K562 (cell line): ENCODE results near the gene ANO7. TPM values are rescaled to one million over a fixed set of nuclear protein-coding genes. Genes with fewer than 3 reads are reported as not detected.

Experiments
- ATAC-seq: fragments of 200-7000 bp; cut with Tn5 transposase; 3 replicates; pipeline ENCODE4 v1.9.1; 2020; ENCODE audit warnings: moderate library complexity
- Bru-seq: library from RNA; stranded (reverse); fragments of 400-500 nt; gene quantifications from one replicate; lab custom pipeline; 2021; lab: Mats Ljungman, UMichigan
- BruChase-seq, 2 experiments: library from RNA; stranded (reverse); fragments of 400-500 nt; gene quantifications; one replicate each; lab custom pipeline; 2021; lab: Mats Ljungman, UMichigan
- BruUV-seq: library from RNA; stranded (reverse); fragments of 400-500 nt; replicated peaks from 2 replicates; lab custom pipeline; 2021; lab: Mats Ljungman, UMichigan
- CTCF ChIA-PET: fragments of 300-600 bp; formaldehyde crosslinking; extraction: SDS; loops from one replicate; lab custom pipeline; 2021; ENCODE audit warnings: low intra/inter-chr PET ratio; lab: Yijun Ruan, JAX
- POLR2A ChIA-PET: fragments of 300-600, 350-650 bp; sonication (Branson Sonifier 250); formaldehyde crosslinking; extraction: SDS; loops from one replicate; lab custom pipeline; 2021; ENCODE audit warnings: antibody characterized with exemption, inconsistent platforms; lab: Yijun Ruan, JAX
- DNase-seq, 4 experiments: peaks; one replicate each; pipeline versions ENCODE4 v3.0.0 to v3.0.0-alpha.2; 2011 to 2018; ENCODE audit warnings: low spot score in 3 of 4, mixed read lengths in 3 of 4; ENCODE audit errors: extremely low read depth in 1 of 4
- FAIRE-seq: peaks from 2 replicates; lab custom pipeline; 2011; peaks lifted over from hg19 to GRCh38; lab: Jason Lieb, UNC
- H2AFZ ChIP-seq: 2 replicates; pipeline ENCODE4 v1.6.0; 2011; ENCODE audit warnings: low read depth, low read length, control low read depth, inconsistent platforms
- H3K27ac ChIP-seq: fragments of 200-600 bp; 3 replicates; pipeline ENCODE4 v1.8.0; 2011; ENCODE audit warnings: low read depth, mild to moderate bottlenecking, control low read depth, inconsistent platforms, low read length, moderate library complexity, mixed read lengths; ENCODE audit errors: extremely low read depth
- H3K27me3 ChIP-seq, 2 experiments: fragments of 300-600 bp in 1 of 2; 2 replicates in 1 of 2; 3 replicates in 1 of 2; pipeline versions ENCODE4 v1.6.0 to v1.8.0; 2011; ENCODE audit warnings: inconsistent platforms in 2 of 2, low read length in 2 of 2, mild to moderate bottlenecking in 1 of 2, mixed read lengths in 1 of 2, moderate library complexity in 1 of 2; ENCODE audit not compliant: control insufficient read depth in 2 of 2, insufficient read depth in 2 of 2
- H3K36me3 ChIP-seq: fragments of 300-600 bp; 3 replicates; pipeline ENCODE4 v1.8.0; 2011; ENCODE audit warnings: mild to moderate bottlenecking, low read length, inconsistent platforms; ENCODE audit not compliant: control insufficient read depth, insufficient read depth
- H3K4me1 ChIP-seq, 2 experiments: fragments of 200-600 bp in 1 of 2; replicated peaks in 1 of 2; 2 replicates in 1 of 2; 3 replicates in 1 of 2; pipeline versions ENCODE4 v1.5.1 to v1.8.0; 2011; ENCODE audit warnings: inconsistent platforms in 2 of 2, low read length in 2 of 2, mild to moderate bottlenecking in 1 of 2, mixed read lengths in 1 of 2, moderate library complexity in 1 of 2; ENCODE audit not compliant: control insufficient read depth in 2 of 2, insufficient read depth in 2 of 2
- H3K4me2 ChIP-seq: 2 replicates; pipeline ENCODE4 v1.6.1; 2011; ENCODE audit warnings: low read length, control low read depth, inconsistent platforms, mixed read lengths; ENCODE audit not compliant: insufficient read depth
- H3K4me3 ChIP-seq: fragments of 200-600 bp; sonication (generic), shearing (Covaris generic); 2 replicates; pipeline ENCODE4 v1.5.1; 2016; ENCODE audit warnings: control low read depth, inconsistent platforms
- H3K79me2 ChIP-seq: fragments of 200-600 bp; 3 replicates; pipeline ENCODE4 v1.8.0; 2011; ENCODE audit warnings: low read length, inconsistent platforms; ENCODE audit not compliant: control insufficient read depth, insufficient read depth
- H3K9ac ChIP-seq, 2 experiments: 2 replicates each; pipeline versions ENCODE4 v1.6.0 to v1.6.1; 2011; ENCODE audit warnings: low read depth in 2 of 2, low read length in 2 of 2, control low read depth in 1 of 2, inconsistent platforms in 1 of 2, mild to moderate bottlenecking in 1 of 2, mixed read lengths in 1 of 2; ENCODE audit not compliant: insufficient read depth in 1 of 2
- H3K9me1 ChIP-seq: one replicate; pipeline ENCODE4 v1.6.0; 2011; ENCODE audit warnings: inconsistent platforms, mild to moderate bottlenecking, low read length, moderate library complexity; ENCODE audit not compliant: control insufficient read depth, insufficient read depth
- H3K9me3 ChIP-seq: replicated peaks from 2 replicates; pipeline ENCODE4 v1.5.1; 2011; ENCODE audit warnings: low read depth, low read length, inconsistent platforms; ENCODE audit not compliant: control insufficient read depth, insufficient read depth
- H4K20me1 ChIP-seq: replicated peaks from 2 replicates; pipeline ENCODE4 v1.6.1; 2011; ENCODE audit warnings: low read length, inconsistent platforms, mixed read lengths; ENCODE audit not compliant: control insufficient read depth, insufficient read depth
- BMI1 ChIP-seq: fragments of 150-350 bp; IDR thresholded peaks from 2 replicates; pipeline ENCODE4 v1.6.1; 2014; ENCODE audit warnings: low read length
- ELF4 ChIP-seq: fragments of 450-650 bp; formaldehyde crosslinking; IDR thresholded peaks from 2 replicates; pipeline ENCODE4 v1.4.0; 2022; ENCODE audit warnings: missing genetic modification characterization
- U2AF1 ChIP-seq: fragments of 200-400 bp; formaldehyde crosslinking; optimal IDR thresholded peaks from 2 replicates; pipeline ENCODE3; 2017; ENCODE audit warnings: mild to moderate bottlenecking, low read depth, low read length, moderate library complexity
- WGBS: fragments of 100-300 bp; shearing (Covaris generic); methylation state at CpG from one replicate; pipeline ENCODE4 v1.1.6; 2016; ENCODE audit warnings: low coverage, mixed read lengths; ENCODE audit not compliant: insufficient coverage; ENCODE audit errors: missing lambda C conversion rate; 5-methylcytosine and 5-hydroxymethylcytosine counted together
- in situ Hi-C: fragments of 300-500 bp; cut with MboI; formaldehyde crosslinking; loops from 4 replicates; pipeline ENCODE4 v1.15.0; 2018; ENCODE audit warnings: inconsistent platforms, mixed read lengths
- intact Hi-C: fragments of 100-400 bp; cut with micrococcal nuclease; formaldehyde crosslinking; loops from 2 replicates; pipeline ENCODE4 v1.14.2; 2022
- long read RNA-seq, 3 experiments: library from polyadenylated mRNA in 2 of 3; library from RNA in 1 of 3; unstranded in 2 of 3; stranded (forward) in 1 of 3; transcript quantifications; one replicate each; pipeline ENCODE4 v2.0.0, GENCODE V29; 2019 to 2022
- polyA minus RNA-seq, 3 experiments: library from RNA; depleted of rRNA, polyadenylated mRNA; stranded (reverse); fragments of >200 nt; gene quantifications; 2 replicates each; pipeline ENCODE4 v1.2.3, GENCODE V29; 2011
- polyA plus RNA-seq, 8 experiments: library from polyadenylated mRNA; depleted of rRNA in 4 of 8; stranded (reverse) in 5 of 8; unstranded in 3 of 8; fragments of >200 nt; fragmentation: Nextera tagmentation in 2 of 8; fragmentation: Illumina TruSeq in 1 of 8; extraction: Ambion mirVana in 2 of 8; extraction: Trizol in 1 of 8; gene quantifications; 2 replicates each; pipeline versions ENCODE4 v1.2.1 to v1.2.3, GENCODE V29; 2011 to 2014; ENCODE audit warnings: inconsistent platforms in 1 of 8, missing spikeins in 1 of 8
- total RNA-seq, 7 experiments: library from RNA; depleted of rRNA in 6 of 7; stranded (reverse); fragments of >200 nt in 6 of 7; fragmentation: Illumina TruSeq in 2 of 7; extraction: Trizol in 2 of 7; gene quantifications; 2 replicates each; pipeline versions ENCODE4 v1.2.1 to v1.2.3, GENCODE V29; 2011 to 2021; ENCODE audit warnings: low replicate concordance in 1 of 7

ANO7 gene
- total RNA-seq (2011; cell fraction: chromatin; rRNA removed; ENCODE audit: low replicate concordance): 12.7 and 25.7 TPM in 2 replicates
- total RNA-seq (2011; cell fraction: nucleolus; rRNA removed): 12.8 and 13.2 TPM in 2 replicates
- total RNA-seq (2011; cell fraction: nucleoplasm; rRNA removed): 13.3 and 13.8 TPM in 2 replicates
- total RNA-seq (2014; rRNA removed): 1.3 and 1.7 TPM in 2 replicates
- 0.67 and 0.91 TPM in 2 replicates for total RNA-seq (2014; rRNA removed; fragmentation: Illumina TruSeq; extraction: Trizol)
- 1.1 TPM in 2 replicates for total RNA-seq (2015; rRNA removed; fragmentation: Illumina TruSeq; extraction: Trizol)
- total RNA-seq (2021): 4.1 and 5.1 TPM in 2 replicates
- polyA plus RNA-seq (2011; rRNA removed): 0.59 and 0.81 TPM in 2 replicates
- 1.0 and 2.4 TPM in 2 replicates for polyA plus RNA-seq (2011; cell fraction: cytosol; rRNA removed)
- 2.5 and 4.8 TPM in 2 replicates for polyA plus RNA-seq (2011; cell fraction: nucleus; rRNA removed)
- polyA plus RNA-seq (2012): 1.6 and 2.3 TPM in 2 replicates
- polyA plus RNA-seq (2014; fragmentation: Illumina TruSeq; extraction: Trizol): 1.9 and 3.2 TPM in 2 replicates
- polyA plus RNA-seq (2014; fragmentation: Nextera tagmentation; extraction: Ambion mirVana): under 1 TPM; 0.28 to 0.46 TPM
- 1.9 and 2.9 TPM in 2 replicates for polyA plus RNA-seq (2014; rRNA removed)
- 0.75 and 1.7 TPM in 2 replicates for polyA minus RNA-seq (2011; rRNA and poly(A)+ RNA removed)
- polyA minus RNA-seq (2011; cell fraction: cytosol; rRNA and poly(A)+ RNA removed): 3.9 and 4.2 TPM in 2 replicates
- polyA minus RNA-seq (2011; cell fraction: nucleus; rRNA and poly(A)+ RNA removed): 2.3 and 3.2 TPM in 2 replicates
- percentile 44 among the genes with signal in this experiment for Bru-seq, nascent RNA
- BruChase-seq, experiment 1, labeled RNA remaining after a 2-hour chase: percentile 41 among the genes with signal in this experiment
- percentile 41 among the genes with signal in this experiment for BruChase-seq, experiment 2, labeled RNA remaining after a 6-hour chase
- long read RNA-seq, experiment 1, partial matches to known transcripts: 2 of 9 reads
- long read RNA-seq, experiment 1, other reads (novel, unspliced or antisense): 5 of 9 reads
- long read RNA-seq, experiment 2, partial matches to known transcripts: 0 of 2 reads
- long read RNA-seq, experiment 2, other reads (novel, unspliced or antisense): 1 of 2 reads
- long read RNA-seq, experiment 3: 0 reads

GRCh38 chr2:241188361-241189092 is at the start of gene ANO7:
Gene ANO7, plus strand, starts transcription at chr2:241188677. Its CDS starts 1,387 bp downstream, at chr2:241190064.
- Histone ChIP-seq H3K9me3 (no peaks in the 10 kb centered on the region), H3K4me1 (peaks cover 0 to 33% of the 10 kb centered on the region in 2 experiments; a peak in 2 of 5 replicates), H2AFZ (no peak within 1 kb of the TSS), H3K27ac (no peak within 1 kb of the TSS), H3K4me2 (no peak within 1 kb of the TSS), H3K9me1 (no peaks in the 10 kb centered on the region), H4K20me1 (no peaks in the 10 kb centered on the region), H3K36me3 (no peaks in the 10 kb centered on the region), H3K4me3 (no peak within 1 kb of the TSS), H3K79me2 (no peaks in the 10 kb centered on the region), H3K9ac (no peak within 1 kb of the TSS; a peak in 1 of 4 replicates), H3K27me3 (no peaks in the 10 kb centered on the region; a peak in 2 of 5 replicates)
- WGBS: 24% methylated on average over 13 of the region's 21 CpGs
- POLR2A ChIA-PET: no interaction called here
- CTCF ChIA-PET: no interaction called here
- no peak for TF ChIP-seq U2AF1
- TF ChIP-seq BMI1: no peak
- no peak for TF ChIP-seq ELF4
- FAIRE-seq (no peak), DNase-seq (no peak), ATAC-seq (no peak)
- intact Hi-C loops: no loop called here
- in situ Hi-C loops: no loop called here
- no TSS peak for BruUV-seq
